Lower leg skin (tissue), 3 donors: Measurements from ENCODE around the gene TNIK.

Source experiments
- POLR2A ChIP-seq, 2 donors: fragments of 450-650 bp; IDR thresholded peaks; one replicate each; pipeline ENCODE4 v1.6.1; 2016 to 2017; ENCODE audit warnings: antibody characterized with exemption in 2 of 2, mild to moderate bottlenecking in 1 of 2, moderate library complexity in 1 of 2
- TF ChIP-seq, protein P1 (sequence below), 3 donors: fragments of 450-650 bp; IDR thresholded peaks; one replicate each; pipeline ENCODE4 v1.5.1; 2016; ENCODE audit warnings: antibody characterized with exemption in 3 of 3, mild to moderate bottlenecking in 3 of 3, moderate library complexity in 2 of 3

DNA sequence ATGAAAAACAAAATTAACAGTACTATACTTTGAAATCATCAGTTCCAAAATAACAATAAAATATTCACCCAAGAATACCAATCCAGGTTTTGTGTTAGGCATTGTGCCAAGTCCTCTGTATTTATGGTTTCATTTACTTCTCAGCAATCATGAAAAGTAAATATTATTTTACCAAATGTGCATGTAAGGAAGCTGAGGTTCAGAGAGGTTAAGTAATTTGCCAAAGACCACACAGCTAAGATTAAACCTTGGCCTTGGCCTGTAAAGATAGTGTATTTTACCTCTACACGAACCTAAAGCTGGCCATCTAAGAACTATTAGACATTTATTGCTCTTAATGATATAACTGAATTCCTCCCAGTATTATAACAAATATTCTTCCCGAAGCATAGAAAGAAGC is 309.3 kb downstream of the TNIK start:
- TF ChIP-seq, protein P1, sequence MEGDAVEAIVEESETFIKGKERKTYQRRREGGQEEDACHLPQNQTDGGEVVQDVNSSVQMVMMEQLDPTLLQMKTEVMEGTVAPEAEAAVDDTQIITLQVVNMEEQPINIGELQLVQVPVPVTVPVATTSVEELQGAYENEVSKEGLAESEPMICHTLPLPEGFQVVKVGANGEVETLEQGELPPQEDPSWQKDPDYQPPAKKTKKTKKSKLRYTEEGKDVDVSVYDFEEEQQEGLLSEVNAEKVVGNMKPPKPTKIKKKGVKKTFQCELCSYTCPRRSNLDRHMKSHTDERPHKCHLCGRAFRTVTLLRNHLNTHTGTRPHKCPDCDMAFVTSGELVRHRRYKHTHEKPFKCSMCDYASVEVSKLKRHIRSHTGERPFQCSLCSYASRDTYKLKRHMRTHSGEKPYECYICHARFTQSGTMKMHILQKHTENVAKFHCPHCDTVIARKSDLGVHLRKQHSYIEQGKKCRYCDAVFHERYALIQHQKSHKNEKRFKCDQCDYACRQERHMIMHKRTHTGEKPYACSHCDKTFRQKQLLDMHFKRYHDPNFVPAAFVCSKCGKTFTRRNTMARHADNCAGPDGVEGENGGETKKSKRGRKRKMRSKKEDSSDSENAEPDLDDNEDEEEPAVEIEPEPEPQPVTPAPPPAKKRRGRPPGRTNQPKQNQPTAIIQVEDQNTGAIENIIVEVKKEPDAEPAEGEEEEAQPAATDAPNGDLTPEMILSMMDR (IDR thresholded peaks at IDR 0.05) = no peak
- TF ChIP-seq POLR2A (IDR thresholded peaks at IDR 0.05) = no peak
